Hippocampal formation (tissue), 2 donors: ENCODE measurements around the gene SMC3.

Experiments
- DNase-seq, 2 donors: peaks; one replicate each; lab custom pipeline; 2025; lab: John Stamatoyannopoulos, UW

SMC3 gene

DNA sequence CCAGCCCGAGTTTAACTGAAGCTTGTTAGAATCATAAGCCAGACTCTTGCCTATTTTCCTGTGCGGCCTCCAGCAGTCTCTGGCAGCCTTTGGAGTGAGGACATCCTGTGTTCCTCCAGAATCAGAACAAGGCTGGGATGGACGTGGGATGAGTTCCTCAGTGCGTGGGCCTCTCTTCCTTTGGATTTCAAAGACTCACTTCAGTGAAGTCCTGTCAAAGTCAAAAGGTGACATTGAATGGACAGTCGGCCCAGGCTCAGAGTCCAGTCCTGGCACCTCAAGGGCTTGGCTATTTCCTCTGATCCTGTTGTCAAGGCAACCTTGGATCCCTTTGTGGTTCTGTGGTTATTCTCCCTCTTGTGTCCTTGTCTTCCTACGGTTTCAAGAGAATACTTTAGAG lies 21.4 kb upstream of the SMC3 start:
- DNase-seq = no peak

DNA sequence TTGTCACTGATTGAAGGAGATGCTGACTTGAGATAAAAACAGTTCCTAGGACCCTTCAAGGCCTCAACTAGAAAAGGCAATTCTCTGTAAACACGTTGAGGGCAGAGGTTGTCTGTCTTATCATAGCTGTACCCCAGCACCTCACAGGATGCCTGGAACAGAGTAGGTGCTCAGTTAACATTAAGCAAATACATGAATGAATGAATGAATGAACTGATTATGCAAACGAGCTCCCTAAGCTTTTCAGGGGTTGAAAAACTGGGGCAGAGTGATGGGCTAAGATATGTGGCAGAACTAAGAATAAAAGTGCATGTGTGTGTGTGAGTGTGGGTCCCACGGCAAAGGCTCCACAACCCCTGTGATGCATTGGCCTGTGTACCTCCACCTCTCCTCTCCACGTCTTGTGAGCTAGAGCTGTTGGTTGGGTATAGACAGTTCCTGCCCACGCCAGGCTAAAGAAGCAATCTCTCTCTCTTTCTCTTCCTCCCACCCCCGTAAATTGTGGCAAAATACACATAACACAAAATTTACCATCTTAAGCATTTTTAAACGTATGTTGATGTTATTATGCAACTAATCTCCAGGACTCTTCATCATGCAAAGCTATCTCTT lies 20.9 kb upstream of the SMC3 start:
- no peak for DNase-seq

DNA sequence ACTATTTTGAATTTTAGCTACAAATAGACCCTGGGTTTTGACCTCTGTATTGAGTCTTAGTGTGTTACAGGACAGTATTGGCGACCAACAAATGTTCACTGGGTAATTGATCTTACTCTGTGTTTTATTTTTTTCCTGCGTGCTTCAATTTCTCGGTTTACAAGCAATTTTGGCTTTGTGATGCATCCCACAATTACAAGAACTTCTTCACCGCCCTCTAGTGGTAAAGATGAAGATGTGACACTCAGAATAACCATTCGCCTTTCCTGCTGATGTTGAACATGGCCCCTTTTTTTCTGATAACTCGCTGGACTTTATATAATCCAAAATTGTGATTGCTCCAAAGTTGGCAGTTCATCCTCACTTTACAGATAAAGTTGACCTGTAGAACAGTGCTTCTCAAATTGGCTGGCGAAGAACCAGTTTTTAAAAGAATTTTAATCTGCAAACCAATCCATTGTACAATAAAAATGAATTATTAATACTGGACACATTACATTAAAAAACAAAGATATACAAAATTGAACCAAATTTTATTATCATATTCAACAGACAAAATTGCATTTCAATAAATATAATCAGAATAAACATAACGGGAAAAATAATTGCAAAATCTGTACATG lies 20.2 kb upstream of the SMC3 start:
- DNase-seq = peak in 1 of 2 donors; percentile 73

DNA sequence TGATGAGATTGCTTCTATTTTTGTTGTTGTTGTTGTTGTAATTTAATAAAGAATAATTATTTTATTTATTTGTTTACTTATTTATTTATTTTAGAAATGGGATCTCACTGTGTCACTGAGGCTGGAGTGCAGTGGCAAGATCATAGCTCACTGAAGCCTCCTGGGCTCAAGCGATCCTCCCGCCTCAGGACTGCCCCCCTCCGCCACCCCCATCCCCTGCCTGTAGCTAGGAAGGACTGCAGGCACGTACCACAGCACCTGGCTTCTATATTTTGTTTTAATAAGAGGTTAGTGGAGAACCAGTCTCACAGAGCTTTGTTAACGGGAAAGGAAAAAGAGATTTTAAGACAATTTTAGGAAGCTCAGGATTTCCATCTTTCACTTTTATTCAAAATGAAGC lies 19.5 kb upstream of the SMC3 start:
- DNase-seq = no peak

DNA sequence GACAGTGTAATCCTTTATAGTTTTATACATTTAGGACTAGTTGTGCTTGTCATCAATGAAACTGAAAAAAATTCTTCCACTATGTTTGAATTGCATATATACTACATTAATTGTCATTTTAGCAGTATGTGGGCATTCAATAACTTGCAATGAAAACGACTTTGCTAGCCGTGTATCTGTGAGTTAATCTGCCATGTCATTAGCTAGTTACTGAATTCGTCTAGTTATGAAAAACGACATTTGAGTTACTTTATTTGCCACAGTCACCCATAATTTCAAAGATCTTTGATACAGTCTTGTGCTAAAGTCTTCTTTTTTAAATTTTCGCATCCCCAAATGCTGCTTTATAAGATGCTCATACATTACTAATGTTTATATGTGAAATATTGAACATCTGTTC lies 18.3 kb upstream of the SMC3 start:
- DNase-seq = no peak

DNA sequence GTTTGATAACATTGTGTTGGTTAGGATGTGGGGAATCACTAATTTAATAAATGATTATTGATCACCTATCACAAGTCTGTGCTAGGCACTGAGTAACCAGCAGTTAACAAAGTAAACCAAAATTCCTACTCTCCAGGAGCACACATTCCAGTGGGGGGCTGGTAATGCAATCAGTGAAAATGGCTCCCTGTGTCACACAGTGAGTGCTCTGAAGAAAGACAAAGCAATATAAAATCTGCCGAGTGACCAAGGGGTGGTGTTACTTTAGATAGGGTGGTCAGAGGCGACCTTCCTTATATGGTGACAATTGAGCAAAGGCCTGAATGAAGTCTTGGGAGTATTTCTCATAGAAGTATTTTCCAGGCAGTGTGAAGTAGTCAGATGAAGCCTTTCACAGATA lies 13.6 kb upstream of the SMC3 start:
- DNase-seq = no peak

DNA sequence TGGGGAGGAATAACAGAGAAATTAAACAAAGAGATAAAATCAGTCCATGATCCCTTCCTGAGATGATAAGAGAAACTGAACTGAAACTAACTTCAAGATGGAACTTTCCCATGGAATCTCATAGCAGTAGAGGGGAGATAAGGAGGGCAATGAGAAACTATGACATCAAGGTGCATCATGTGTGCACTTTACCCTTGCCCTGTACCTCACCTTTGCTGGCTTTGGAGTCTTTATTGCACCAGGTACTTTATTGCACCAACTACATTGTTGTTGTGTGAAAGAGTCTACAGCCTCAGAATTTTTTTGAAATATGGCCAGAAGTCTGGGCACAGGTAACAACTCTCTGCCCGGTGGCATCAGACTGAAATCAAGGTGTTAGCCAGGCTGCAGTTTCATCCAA lies 11.2 kb upstream of the SMC3 start:
- DNase-seq = no peak

DNA sequence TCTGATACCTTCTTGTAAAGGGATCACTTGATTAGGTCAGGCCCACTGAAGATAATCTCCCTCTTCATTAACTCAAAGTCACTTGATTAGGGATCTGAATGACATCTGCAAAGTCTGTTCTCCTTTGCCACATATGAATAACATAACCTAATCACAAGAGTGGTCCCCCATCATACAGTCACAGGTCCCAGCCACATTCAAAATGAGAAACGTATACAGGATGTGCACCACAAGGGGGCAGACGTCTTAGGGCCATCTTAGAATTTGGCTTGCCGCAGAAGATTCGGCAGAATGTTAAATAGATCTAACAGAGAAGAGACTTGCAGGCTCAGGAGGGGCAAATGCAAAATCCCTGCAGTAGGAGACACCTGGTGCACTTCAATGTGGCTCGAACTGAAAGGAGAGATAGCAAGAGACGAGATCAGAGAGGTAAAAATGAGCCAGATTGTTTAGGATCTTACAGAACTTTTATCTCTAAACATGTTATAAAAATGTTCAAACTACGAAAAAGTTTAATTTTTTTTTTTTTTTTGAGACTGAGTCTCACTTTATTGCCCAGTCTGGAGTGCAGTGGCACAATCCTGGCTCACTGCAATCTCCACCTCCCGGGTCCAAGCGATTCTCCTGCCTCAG lies 10.4 kb upstream of the SMC3 start:
- peak; percentile 5 to 19 for DNase-seq

DNA sequence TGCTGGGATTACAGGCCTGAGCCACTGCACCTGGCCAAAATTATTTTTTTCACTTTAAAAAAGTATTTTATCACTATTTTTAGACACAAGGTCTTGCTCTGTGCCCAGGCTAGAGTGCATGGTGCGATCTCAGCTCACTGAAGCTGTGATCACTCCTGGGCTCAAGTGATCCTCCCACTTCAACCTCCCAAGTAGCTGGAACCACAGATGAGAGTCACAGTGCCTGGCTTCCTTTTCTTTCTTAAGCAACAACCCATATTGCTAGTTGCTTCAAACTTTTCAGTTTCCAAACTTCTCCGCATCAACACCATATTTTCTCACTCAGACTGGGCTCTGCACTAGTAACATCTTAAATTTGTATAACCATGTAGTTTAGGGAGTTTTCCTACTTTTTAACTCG lies 9.5 kb upstream of the SMC3 start:
- no peak for DNase-seq

DNA sequence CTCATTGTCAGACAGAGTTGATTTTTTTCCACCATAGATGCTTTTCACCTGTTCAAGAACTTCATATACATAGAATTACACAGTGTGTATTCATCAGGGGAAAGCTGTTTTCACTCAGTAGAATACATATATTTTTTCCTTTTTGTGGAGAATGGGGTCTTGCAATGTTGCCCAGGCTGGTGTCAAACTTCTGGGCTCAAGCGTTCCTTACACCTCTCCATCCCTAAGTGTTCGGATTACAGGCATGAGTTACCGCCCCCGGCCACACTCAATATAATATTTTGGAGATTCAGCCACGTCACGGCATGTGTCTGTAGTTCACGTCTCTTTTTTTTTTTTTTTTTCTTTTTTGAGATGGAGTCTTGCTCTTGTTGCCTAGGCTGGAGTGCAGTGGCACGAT lies 7.5 kb upstream of the SMC3 start:
- DNase-seq = no peak

DNA sequence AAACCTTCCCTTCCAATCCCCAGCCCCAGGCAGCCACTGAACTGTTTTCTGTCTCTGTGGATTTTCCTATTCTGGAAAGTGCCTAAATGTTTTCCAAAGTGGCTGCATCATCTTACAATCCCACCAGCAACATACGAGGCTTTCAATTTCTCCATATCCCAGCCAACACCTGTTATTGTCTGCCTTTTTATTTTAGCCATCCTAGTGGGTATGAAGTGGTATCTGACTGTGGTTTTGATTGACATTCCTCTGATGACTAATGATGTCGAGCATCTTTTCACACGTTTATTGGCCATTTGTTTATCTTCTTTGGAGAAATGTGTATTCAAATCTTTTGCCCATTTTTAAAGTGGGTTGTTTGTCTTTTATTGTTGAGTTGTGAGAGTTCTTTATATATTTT lies 6.2 kb upstream of the SMC3 start:
- DNase-seq = no peak

DNA sequence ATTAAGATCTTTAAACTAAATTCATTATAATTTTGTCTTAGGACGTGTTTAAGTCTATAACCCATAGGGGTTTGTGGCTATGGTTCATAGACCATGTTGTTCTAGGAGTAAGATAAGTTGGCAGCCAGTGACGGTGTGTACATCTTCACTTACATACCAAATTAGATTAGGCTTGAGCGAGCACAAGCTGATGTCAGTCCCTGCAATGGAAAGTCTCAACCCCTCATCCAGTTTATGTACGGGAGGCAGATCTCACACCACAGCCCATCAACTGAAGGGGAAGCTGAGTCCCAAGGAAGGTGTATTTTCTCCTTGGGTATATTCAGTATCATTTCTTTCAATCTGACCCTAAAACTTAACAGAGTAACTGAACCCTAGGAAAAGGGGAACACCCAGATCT lies 5.1 kb upstream of the SMC3 start:
- DNase-seq = no peak

DNA sequence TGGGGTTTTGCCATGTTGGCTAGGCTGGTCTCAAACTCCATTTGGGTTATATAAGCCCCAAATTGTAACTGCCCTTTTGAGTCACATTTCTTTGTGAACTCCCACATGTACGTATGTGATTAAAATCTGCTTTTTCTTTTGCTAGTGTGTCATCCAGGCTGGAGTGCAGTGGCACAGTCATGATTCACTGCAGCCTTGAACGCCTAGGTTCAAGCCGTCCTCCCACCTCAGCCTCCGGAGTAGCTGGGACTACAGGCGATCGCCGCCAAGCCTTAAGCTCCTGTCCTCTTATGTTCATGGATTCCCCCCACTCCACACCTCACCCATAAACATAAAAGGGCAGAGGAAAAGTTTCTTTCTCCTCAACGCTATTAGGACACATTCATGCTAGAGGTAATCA lies 4.4 kb upstream of the SMC3 start:
- DNase-seq = no peak

DNA sequence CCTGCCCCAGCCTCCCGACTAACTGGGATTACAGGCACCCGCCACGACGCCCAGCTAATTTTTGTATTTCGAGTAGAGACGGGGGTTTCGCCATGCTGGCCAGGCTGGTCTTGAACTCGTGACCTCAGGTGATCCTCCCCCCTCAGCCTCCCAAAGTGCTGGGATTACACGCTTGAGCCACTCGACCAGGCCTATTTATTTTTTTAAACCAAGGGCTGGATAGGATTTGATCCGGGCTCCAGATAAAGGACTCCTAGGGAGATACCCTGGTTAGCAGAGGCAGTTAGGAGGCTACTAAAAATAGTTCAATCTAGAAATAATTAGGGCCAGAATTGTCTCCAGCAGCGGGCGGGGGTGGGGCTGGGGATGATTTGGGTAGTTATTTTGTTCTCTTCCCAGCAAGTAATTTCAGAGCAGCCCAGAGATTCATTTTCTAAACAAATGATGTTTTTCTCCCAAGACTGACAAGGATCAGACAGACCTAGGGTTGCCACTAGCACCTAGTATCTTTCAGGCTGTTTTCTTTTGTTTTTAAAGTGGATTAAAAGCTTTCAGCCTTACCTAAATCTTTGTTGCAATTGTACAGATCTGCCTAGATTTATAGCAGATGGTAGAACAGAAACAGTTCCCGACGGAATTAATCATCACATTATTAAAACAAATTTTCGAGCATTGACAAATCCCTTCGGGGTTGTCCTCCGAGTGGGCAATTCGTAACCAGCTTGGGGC lies 859 bp upstream of the SMC3 start:
- no peak for DNase-seq

DNA sequence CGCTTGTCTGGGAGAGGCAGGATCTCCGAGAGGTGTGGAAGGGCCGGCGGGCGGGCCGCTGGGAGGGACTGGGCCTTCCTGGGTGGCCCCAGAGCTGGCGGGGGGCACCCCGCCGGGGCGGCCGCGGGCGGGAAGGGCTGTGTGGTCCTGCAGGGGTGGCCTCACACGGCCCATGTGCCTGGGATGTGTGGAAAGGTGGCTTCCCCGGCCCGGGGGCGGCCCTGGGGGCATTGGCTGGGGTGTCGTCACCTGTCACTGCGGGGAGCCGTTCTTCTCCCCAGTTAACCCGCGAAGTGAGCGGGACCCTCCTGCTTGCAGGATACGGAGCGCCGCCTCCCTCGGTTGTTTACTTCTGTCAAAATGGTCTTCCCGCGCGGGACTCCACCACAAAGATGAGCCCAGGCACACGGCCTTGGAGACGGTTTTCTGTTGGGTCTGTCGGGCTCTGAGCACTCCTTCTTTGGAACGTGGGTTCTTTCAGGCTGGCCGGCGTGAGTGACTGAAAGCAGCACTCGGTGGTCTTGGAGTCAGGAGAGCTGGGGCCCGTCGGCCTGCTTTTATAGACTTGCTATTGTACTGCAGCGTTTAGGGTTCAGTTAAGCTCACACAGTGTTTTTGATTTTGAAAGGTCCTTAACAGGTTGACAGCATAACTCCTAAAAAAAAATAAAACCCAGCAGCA lies 700 bp downstream of the SMC3 start:
- no peak for DNase-seq

DNA sequence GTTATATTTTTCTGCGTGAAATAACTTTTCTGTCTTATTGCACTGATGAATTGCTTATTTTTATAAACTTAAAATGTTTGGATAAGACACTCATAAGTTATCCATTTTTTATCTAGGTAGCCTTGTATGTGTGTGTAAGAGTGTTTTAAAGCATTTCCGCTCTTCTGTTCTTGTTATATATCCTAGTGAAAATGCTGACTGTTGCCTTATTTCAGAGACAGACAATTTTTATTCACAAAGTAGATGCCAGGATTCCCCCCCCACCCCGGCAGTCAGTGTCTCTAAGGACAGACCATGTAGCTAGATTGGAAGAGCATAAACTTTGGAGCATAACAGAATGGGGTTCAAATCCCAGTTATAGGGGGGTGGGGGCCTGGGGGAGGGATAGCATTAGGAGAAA lies 1.6 kb downstream of the SMC3 start:
- no peak for DNase-seq

DNA sequence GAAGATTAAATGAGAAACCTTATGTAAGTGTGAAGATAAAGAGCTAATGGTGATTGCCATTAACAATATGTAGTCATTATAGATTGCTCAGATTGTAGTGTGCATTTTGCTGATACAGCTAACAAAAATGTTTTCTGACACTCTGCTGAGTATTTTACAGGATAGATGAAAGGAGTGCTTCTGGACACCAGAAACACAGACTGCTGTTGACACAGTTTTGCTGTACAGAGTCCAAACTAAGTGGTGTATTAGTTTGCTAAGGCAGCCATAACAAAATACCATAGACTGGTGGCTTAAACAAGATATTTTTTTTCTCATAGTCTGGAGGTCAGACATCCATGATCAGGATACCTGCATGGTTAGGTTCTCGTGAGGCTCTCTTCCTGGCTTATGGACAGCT lies 2.2 kb downstream of the SMC3 start:
- no peak for DNase-seq

DNA sequence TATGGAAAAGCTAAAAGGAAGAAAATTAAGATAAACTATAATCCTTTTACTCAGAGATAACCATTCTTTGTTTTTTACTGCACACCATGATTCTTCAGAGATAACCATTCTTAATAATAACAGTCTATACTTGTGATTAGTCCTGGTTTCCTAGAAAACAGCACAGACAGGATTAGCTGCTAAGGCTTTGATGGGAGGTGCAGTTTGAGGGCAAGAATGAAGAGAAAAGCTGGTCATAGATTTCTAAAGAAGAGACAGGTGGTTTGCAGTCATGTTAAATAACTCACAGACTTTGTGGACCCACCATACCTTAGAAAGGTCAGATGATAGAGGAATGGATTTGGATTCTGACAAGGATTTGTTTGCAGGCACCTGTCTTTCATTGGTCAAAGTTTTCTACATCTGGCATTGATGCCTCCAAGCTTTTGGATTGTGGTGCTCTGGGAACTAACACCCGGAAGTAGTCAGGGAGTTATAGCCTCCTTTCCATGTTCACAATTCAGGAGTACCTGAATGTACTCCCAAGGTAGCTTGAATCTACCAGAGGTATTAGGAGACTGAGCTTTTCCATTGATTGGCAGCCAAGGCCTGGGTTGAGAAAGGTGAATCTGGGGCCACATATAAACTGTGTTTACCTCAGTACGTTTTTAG lies 3.7 kb downstream of the SMC3 start:
- DNase-seq = no peak

DNA sequence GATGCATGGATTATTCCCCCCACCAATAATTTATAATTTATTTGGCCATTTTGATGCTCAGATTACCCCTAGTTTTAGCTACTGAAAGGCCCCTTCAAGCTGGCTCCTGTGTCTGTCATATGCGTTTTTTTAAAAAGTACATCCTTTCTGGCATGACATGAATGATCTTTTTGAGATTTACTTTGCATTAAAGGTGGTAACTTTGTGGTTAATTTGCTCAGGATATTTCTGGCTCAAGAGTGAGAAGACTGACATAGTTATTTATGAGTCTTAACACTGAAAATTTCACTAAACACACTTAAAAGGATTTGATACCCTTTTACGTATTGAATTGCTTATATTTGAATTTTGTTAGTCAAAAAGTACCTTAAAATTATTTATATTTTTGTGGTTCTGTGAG lies 5.4 kb downstream of the SMC3 start:
- no peak for DNase-seq

DNA sequence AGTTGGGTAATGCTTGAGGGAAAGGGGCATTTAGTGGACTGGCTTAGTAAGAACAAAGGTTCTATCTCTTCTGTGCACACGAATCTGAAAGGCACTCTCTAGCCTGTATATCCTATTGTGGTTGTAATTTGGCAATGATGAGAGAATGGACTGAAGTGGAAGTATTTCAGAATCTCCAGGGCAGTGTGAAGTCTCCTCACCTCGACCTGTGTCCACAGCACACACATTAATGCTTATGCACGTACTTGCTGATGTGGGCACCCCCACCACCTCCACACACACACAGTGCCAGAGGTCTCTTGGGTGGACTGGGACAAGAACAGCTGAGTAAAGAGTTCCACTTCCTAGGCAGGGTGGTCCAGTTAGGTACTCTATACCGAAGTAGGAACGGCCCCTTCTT lies 6.9 kb downstream of the SMC3 start:
- no peak for DNase-seq

DNA sequence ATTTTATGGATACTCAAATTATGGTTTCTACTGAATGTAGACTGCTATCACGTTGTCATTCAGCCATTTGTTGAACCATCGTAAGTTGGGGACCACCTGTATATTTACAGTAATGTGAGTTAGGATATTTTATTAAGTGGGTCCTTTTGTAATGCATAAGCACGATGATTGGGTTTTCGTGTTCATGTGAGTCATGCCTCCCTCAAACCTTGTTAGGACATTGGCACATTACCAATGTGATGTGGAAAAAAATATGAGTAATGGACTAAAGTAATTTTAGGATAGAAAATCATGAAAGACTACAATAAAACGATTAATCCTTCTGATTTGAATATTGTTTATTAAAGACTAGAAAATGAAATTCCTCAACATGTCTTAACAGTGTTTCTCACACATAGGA lies 8.7 kb downstream of the SMC3 start:
- DNase-seq = no peak

DNA sequence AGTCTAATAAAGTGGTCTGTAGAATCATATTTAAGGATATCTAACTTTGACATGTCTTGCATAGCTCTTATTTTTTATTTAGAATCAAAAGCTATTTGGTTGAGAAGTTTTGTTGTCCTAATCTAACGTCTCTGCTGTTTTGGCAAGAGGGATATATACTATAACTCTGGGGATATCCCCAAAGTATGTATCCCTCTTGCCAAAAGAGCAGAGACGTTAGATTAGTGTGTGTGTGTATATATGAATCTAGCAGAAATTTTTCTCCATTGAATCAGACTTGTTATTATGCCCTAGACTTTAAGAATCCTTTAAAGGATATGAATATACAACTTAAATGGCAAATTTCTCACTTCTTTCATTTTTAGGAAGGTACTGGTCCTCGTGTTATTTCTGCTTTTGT lies 9.6 kb downstream of the SMC3 start:
- DNase-seq = no peak
